ENCODE results near the gene C2orf81.
"Not testable (repeated sequence)": the region's sequence is repeated elsewhere in the genome, so short reads cannot be mapped to it uniquely, and the experiment has no call there.

Gene C2orf81

DNA sequence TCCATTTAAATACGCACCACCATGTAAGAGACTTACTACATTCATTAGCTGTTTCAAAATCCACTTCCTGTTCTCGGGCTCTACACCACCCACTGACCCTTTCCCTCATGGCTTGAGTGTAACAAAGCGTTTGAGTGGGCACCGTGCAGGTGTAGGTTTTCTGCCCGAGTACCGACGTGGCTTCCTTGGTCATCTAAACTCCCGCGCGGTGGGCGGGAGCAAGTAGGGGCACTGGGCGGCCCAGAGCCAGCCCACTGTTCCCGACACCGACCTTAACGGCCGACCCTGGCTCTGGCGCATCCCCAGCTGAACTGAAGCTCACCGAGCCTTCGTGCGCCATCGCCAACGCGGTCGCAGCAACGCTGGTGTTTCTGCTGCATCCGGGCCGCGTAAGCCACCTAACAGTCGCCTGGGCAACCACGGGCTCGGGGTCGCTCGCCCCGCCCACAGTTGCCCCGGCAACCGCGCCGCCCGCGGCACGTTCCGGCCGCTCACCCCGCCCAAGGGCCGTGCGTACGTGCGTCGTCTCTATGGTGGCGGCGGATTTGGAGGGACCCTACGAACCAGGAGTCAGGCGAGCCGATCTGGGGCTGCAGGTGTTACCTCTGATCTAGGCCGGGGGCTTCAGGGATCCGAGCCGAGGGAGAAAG lies at the start of gene C2orf81, which contains the start of gene WDR54:
Gene C2orf81 (minus strand): TSS at position 399 of the 650 bp plus-strand sequence. CDS start 59 bp downstream, at position 340.
Gene WDR54 (plus strand): TSS at position 510 of the 650 bp plus-strand sequence. CDS start 424 bp downstream, outside the sequence.
- peak; percentile 98 for DNase-seq

DNA sequence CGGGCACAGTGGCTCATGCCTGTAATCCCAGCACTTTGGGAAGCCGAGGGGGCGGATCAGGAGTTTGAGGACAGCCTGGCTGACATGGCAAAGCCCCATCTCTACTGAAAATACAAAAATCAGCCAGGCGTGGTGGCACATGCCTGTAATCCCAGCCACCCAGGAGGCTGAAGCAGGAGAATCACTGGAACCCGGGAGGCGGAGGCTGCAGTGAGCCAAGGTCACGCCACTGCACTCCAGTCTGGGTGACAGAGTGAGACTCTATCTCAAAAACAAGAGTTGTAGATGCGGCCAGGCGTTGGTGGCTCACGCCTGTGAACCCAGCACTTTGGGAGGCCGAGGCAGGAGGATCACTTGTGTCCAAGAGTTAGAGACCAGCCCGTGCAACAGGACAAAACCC lies 49.3 kb upstream of the C2orf81 start:
- not testable (repeated sequence) for DNase-seq

DNA sequence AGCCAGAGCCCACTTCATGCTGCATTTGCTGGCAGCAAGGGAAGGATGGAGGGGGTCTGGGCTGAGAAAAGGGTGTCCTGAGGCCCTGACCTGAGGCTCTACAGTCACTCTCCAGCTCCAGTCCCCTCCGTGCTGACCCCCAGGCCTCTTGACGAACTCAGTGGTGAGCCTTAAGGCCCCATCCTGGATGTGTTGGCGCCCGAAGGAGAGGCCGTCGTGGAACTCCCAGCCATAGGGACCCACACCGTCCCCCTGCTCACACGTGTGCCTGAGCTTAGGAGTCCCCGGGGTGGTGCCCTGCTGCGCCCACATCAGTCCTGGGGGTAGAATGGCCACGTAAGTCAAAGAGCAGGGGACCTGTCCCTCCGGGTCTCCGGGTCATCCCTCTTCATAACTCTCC lies 43.0 kb upstream of the C2orf81 start:
- peak; percentile 40 for DNase-seq

DNA sequence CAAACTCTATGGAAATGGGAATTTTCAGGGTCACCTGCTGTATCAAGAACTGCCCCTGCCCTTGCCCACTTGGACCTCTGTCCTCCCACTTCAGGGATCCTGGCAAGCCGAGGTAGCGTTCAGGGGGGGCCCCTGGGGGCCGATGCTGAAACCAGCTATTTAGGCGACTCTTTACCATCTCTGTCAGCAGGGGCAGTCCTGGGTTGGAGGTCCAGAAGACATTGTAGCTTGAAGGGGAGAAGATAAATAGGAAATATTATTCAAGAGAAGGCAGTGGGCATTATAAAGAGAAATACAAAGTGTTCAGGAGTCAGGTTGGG lies 41.3 kb upstream of the C2orf81 start:
- DNase-seq, result no peak

DNA sequence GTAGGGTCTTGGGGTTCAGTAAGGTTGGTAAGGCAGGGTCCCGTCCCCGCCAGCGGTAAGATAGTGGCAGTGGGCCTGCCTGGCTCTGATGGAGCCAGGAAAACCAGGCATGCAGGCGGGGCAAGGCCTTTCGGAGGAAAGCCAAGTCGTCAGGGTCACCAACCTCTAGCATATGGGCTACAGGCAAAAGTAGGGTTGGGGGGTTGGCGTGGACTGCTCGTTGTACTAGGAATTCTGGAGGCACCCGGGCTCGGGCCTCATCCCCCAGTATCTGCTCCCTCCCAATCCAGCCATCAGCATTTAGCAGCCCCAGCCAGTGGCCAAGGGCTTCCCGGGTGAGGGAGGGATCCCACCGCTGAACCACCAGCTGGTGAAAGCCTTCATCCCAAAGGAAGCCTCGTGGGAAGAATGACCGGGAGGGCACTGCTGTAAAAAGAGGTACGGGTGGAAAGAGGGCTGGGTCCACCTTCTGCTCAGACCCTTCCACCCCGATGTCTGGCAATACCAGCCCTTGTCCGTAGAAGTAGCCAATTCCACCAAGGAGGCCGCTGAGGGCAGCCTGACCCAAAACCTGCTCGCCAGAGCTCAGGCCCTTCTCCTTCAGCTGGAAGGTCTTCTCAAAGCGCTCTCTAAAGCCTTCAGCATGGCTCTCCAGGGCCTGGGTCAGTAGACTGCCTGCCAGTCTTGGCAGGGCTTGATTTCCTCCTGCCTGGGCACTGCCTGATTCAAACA lies 40.8 kb upstream of the C2orf81 start:
- no peak for DNase-seq

DNA sequence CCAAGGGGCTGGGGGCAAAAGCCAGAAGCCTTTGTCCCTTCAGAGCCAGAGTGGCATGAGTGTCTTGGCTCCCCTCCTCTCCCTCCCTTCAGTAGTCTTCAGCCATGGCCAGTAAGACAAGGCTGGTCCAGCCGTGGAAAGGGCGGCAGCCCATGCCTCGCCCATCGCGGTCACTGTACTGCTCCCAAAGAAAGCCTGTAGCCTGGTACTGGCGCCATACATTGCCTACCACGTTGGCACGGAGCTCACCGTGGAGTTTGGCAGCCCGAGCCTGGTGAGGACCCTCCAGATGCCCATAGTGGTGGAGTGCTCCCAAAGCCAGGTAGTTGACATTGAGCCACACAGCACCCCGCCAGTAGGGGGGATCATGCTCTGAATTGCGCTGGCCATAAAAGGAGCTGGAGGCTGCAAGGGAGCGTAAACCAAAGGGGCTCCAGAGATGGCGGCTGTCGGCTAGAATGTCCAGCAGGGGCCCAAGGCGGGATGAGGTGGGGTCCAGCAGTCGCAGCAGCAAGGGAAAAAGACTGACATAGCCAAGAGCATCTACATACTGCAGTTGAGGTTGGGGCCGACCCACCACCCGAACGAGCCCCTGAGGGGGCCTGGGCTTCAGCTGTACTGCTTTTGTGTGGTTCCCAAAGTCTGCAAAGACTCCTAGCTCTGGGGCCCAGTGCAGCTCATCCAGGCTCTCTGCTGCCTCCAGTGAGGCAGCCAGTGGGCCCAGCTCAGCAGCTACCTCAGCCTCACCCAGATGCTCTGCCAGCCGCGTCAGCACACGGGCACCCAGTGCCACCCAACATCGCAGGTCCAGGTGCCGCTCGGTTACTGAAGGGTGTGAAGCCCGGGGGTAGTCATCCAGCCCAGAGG lies 40.0 kb upstream of the C2orf81 start:
- DNase-seq, result no peak

DNA sequence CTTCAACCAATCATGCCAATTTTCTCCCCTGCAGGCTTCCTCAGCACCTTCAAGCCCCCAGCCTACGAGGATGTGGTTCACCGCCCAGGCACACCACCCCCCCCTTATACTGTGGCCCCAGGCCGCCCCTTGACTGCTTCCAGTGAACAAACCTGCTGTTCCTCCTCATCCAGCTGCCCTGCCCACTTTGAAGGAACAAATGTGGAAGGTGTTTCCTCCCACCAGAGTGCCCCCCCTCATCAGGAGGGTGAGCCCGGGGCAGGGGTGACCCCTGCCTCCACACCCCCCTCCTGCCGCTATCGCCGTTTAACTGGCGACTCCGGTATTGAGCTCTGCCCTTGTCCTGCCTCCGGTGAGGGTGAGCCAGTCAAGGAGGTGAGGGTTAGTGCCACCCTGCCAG lies 38.8 kb upstream of the C2orf81 start:
- not testable (repeated sequence) for DNase-seq

DNA sequence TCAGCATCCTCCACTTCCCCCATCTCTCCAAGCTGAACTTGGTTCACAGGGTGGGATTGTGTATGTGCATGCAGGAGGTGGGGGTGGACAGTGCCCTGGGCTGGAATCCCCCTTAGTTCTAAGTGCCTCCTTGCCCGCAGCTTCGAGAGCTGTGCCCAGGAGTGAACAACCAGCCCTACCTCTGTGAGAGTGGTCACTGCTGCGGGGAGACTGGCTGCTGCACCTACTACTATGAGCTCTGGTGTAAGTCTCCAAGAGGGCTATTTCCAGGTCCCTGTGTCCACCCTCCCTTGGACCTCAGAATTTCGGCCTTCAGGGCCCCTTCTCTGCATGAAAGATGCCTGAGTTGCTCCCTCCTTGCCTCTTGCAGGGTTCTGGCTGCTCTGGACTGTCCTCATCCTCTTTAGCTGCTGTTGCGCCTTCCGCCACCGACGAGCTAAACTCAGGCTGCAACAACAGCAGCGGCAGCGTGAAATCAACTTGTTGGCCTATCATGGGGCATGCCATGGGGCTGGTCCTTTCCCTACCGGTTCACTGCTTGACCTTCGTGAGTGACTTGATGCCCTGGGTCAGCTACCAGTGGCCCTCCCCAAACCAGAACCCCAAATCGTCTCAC lies 38.2 kb upstream of the C2orf81 start:
- DNase-seq, result not testable (repeated sequence)

DNA sequence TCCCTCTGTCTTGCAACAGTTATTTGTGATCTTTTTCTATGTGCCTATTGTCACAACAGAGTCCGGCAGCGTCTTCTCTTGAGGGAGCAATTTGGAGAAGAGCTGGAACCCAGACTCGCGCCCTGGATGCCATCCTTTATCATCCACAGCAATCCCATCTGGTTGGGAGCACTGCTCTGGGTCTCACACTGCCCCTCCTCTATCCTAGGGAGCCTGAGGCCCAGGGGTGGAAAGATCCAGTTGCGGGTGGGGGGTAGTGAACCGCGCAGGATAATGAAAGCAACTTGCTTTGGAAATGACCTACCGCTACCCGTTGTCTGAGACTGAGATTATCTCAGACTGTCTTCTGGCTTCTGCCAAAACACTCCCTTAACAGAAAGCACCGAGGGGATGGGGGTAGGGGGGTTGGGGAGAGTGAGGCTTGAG lies 37.5 kb upstream of the C2orf81 start:
- no peak for DNase-seq

DNA sequence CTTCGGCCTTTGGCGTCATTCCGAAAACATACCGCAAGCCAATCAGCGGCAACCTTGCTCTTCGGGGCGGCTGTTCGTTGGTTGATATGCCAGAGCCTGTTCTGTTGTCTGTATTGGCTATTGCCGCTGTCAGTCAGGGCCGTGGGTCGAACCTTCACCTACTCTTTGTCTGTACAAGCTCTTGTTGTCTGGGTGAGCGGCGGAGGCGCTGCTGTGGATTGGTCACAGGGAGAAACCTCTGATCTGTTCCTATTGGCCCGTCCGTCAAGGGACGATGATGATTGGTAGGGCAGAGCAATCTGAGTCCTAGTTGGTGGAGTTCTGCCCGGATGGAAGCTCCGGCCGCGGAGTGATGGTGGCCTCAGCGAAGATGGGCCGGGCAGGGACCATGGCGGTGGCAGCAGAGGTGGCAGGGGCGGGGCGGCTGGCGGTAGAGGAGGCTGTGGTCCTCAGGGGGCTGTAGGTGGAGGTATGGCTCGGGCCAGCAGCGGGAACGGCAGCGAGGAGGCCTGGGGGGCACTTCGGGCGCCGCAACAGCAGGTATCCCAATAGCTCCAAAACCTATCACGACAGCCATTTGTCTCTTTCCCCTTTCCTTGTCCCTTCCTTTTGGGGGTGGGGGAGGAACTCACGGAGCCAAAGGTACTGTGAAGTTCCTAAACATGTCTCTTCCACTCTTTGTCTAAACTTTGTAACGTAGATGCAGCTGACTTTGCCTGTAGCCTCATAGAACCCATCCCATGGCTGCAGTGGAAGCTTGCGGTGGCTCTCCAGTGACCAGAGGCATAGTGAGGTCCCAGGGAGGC lies 36.9 kb upstream of the C2orf81 start, which contains the start of gene WBP1:
Gene WBP1 (plus strand): TSS at position 307 of the 806 bp plus-strand sequence. CDS start 165 bp downstream, at position 472.
- peak; percentile 98 for DNase-seq

DNA sequence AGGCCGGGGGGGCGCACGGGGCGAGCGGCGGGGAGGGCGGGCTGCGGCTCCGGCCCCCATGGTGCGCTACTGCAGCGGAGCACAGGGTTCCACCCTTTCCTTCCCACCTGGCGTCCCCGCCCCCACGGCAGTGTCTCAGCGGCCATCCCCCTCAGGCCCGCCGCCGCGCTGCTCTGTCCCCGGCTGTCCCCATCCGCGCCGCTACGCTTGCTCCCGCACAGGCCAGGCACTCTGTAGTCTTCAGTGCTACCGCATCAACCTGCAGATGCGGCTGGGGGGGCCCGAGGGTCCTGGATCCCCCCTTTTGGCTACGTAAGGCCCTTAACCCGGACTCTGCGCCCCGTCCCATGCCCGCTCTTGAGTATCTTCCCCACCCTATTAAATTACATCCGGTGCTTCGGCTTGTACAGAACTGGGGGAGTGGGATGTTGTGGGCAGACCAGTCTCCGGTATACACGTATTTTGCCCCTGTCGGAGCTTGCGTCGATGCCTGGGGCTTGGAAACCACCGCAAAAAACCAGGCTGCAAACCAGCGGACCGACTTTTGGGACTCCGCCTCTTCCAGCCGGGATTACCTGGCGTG lies 36.2 kb upstream of the C2orf81 start:
- no peak for DNase-seq

DNA sequence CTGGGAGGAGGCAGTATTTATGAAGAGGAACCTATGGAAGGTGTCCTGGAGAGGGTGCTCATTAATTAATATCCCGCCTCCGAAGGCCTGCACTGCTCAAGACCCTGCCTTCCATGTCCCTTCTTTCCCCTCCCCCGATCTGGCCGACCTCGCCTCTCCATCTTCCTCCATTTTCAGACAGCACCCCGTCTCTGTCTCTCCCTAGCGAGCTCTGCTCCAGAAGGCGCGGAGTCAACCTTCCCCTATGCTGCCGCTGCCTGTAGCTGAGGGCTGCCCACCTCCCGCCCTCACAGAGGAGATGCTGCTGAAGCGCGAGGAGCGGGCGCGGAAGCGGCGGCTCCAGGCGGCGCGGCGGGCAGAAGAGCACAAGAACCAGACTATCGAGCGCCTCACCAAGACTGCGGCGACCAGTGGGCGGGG lies 35.7 kb upstream of the C2orf81 start:
- DNase-seq, result peak; percentile 64

DNA sequence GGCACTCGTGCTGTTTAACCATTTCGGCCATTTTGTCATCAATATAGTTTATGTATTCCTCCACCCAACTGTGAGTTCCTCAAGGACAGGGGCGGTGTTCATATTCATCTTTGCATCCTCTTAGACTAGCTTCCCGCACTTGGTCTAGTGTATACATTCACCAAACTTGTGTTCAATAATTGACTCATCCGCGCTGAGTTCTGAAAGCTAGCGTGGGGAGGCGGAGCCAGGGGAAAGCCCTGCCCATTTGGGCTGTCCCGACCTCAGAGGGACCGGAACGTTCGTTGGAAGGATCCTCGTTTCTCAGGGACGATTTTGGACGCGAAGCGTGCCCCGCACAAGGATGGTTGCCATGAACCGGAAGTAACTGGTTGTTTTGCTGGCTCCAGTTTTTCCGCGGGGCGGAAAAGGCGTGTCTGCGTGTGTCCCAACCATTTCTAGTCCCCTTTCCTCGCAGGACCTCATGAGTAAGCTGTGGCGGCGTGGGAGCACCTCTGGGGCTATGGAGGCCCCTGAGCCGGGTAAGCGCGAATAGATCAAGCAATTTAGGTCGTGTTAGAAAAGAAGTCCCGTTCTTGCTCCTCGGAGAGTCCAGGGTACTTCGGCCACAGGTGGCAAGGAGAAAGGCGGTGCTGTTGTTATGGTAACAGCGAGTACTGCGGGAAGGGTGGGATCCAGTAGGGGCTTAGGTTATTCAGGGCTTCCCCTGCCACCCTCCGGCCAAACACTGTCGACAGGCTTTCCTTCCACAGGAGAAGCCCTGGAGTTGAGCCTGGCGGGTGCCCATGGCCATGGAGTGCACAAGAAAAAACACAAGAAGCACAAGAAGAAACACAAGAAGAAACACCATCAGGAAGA lies 33.5 kb upstream of the C2orf81 start, which contains the start of gene INO80B:
Gene INO80B (plus strand): TSS at position 434 of the 858 bp plus-strand sequence. CDS start 30 bp downstream, at position 464.
- peak; percentile 99 for DNase-seq

DNA sequence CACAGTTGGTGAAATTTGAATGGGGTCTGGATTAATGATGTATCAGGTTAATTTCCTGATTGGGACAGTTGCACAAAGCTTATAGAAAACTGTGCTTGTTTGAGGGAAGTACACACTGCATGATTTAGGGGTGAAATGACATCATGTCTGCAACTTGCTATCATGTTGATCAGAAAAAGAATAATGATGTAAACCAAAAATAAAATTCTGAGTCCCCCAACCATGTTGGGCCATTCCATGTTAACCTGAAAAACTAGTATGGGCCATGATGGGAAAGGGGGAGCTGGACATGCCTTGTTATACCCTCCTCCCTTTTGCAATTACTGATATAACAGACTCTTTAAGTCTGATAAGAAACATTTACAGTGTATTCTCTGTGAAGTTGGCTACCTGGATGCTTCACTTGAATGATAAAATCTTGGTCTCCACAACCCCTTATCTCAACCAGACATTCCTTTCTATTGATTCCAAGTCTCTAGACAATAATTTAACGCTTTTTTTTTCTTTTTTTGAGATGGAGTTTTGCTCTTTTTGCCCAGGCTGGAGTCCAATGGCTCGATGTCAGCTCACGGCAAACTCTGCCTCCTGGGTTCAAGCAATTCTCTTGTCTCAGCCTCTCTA lies 29.3 kb upstream of the C2orf81 start:
- no peak for DNase-seq

DNA sequence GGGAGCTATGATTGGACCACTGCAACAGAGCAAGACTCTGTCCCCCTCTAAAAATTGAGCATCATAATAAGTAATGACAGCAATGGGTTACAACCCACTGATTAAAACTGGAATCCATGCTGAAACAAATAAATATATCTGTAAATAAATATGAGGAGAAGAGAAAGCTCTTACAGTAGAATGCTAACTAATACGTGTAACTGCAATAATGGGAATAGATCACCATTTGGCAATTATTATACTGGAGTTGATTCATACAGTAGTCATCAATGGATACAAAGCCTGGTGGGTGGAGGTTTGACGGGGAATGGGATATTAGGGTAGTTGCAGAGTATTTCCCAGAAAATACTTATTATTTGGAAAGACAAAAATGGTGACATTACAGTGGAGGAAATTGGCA lies 27.4 kb upstream of the C2orf81 start:
- no peak for DNase-seq

DNA sequence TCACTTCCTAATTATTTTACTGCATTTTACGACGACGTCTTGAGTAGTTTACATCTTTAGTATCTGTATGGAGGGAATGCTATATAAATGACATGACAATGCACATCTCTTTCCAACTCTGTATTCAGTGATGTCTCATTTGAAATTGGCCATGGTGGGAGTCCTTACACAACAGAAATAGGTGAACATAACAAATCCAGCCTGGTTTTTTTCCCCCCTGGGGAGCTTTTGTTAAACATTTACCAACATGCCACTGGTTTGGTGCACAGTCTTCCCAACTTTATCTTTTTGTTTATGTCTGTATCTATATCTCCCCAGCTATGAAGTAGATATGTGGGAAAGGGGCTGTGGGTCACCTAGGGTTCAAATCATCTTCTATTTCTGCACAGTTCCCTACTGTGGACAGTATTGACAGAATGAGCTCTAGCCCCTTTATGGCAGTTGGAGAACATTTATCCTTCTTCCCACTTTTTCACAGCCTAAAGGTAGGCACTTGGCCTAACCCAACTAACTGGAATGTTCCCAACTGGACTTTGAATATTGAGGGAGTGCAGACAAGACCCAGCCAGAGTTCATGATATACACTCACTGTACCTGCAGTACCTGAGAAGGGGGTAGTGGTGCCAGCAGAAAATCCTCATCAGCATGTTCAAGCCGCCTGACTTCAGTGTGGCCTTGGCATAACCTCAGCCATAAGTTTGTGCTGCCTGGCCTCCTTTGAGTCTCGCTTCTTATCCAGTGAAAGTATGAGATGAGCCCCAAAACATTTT lies 26.0 kb upstream of the C2orf81 start:
- no peak for DNase-seq

DNA sequence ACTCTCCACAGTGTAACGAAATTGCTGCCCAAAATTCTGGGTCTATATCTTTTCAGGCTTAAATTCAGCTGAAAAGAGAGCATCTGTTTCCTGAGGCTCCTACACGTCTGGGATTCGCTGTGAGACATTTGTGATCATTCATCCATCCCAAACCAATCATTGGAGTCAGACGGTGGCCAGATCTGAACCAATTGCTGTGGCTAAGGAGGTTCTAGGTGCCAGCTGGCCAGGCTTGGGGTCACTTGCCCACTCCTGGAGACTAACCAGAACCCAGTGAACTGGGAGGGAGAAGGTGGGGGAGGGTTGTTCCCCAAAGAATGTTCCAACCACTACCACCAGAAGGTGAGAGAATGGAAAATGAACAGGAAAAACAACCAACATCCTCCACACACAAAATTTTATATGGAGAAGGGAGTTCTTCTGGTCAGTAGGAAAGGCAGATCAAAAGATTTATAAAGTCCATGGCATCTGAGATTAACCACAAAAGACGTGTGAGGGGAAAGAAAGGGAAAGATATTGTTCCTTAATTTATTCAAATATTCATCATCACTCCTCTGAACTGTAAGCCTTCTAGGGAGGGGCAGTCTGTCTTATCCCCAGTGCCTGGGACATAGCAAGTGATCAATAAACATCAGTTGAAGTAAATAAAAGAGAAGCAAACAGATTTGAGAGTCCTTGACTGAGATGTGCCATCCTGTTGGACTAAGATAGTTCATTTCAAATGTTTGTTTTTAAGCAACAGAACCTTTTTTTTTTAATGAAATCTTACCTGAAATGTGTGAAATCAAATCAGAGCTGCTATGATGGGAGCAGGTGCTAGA lies 23.3 kb upstream of the C2orf81 start:
- DNase-seq, result no peak

Measured in retina (tissue), 1 donor.